Uterus (tissue), 2 donors: ENCODE measurements around the gene LMCD1.

ENCODE experiments used
- CTCF ChIP-seq, 4 experiments: fragments of 200-600 bp in 2 of 4; fragments of 450-650 bp in 2 of 4; sonication (generic) in 2 of 4; IDR thresholded peaks; one replicate each; pipeline ENCODE4 v1.5.1; 2016 to 2019; ENCODE audit warnings: antibody characterized with exemption in 4 of 4, mild to moderate bottlenecking in 2 of 4, moderate library complexity in 1 of 4
- POLR2A ChIP-seq, 2 donors: fragments of 450-650 bp; IDR thresholded peaks; one replicate each; pipeline ENCODE4 v1.6.1; 2016; ENCODE audit warnings: antibody characterized with exemption in 2 of 2, mild to moderate bottlenecking in 1 of 2, moderate library complexity in 1 of 2

- TF ChIP-seq CTCF (IDR thresholded peaks at IDR 0.05) (no peak), POLR2A (IDR thresholded peaks at IDR 0.05) (no peak)
Measured at GRCh38 chr3:8581806-8582445, 80.3 kb downstream of the LMCD1 start.
